SK-N-MC (cell line): Measurements from ENCODE around the gene OPA3.

Experiments
- EZH2 ChIP-seq: fragments of 200-600 bp; sonication (generic); IDR thresholded peaks from one replicate; pipeline ENCODE4 v1.6.1; 2017; ENCODE audit warnings: antibody characterized with exemption
- FOXP2 ChIP-seq: optimal IDR thresholded peaks from 2 replicates; pipeline ENCODE3; 2011; ENCODE audit warnings: mild to moderate bottlenecking, moderate library complexity; ENCODE audit not compliant: insufficient read depth; ENCODE audit errors: extremely low read length, control extremely low read depth
- POLR2AphosphoS5 ChIP-seq: IDR thresholded peaks from 2 replicates; pipeline ENCODE4 v1.6.1; 2012; ENCODE audit warnings: mild to moderate bottlenecking, low read depth, low read length, borderline replicate concordance

DNA sequence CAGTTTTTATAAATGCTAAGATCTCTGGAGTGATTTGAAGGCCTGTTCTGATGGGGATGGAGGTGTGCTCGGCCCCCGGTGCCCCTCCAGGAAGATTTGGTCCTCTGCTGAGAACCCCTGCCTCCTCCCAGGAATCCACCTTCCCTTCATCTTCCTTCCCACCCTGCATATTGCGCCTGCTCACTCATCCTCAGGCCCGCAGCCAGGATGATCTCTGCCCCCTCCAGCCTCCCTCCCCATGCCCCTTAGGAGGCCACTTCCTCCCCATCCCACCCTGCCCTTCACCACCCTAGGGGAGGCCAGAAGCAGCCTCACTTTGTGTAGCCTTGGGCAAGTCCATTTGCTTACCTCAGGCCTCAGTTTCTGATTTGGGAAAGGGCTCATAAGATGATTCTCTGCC lies 57.6 kb downstream of the OPA3 start:
- TF ChIP-seq EZH2 = no peak
- TF ChIP-seq POLR2AphosphoS5 = no peak
- TF ChIP-seq FOXP2 = no peak
